WTC11 (cell line): ENCODE results near the gene TRIM40. TPM values are rescaled to one million over a fixed set of nuclear protein-coding genes. Genes with fewer than 3 reads are reported as not detected.

ENCODE experiments used
- ATAC-seq: fragments of 200-7000 bp; cut with Tn5 transposase; 2 replicates; pipeline ENCODE4 v1.10.0; 2021; ENCODE audit warnings: mild to moderate bottlenecking, moderate library complexity
- CTCF ChIA-PET: fragments of 300-600 bp; sonication (Branson Sonifier 250); formaldehyde crosslinking; loops from one replicate; lab custom pipeline; 2021; ENCODE audit warnings: antibody characterized with exemption; lab: Charles Lee
- POLR2A ChIA-PET: fragments of 350-600 bp; sonication (Branson Sonifier 250); formaldehyde crosslinking; loops from one replicate; lab custom pipeline; 2021; ENCODE audit warnings: antibody characterized with exemption; lab: Charles Lee
- DNase-seq: peaks from one replicate; pipeline ENCODE4 v3.0.0; 2021; ENCODE audit warnings: low spot score
- H3K27ac Mint-ChIP-seq: 2 replicates; pipeline ENCODE4 v1.8.0; 2021; ENCODE audit warnings: mixed read lengths
- H3K27me3 Mint-ChIP-seq: 2 replicates; pipeline ENCODE4 v1.8.0; 2021; ENCODE audit warnings: low read depth, mild to moderate bottlenecking, moderate library complexity, mixed read lengths
- H3K36me3 Mint-ChIP-seq: 2 replicates; pipeline ENCODE4 v1.8.0; 2021; ENCODE audit warnings: mixed read lengths
- H3K4me1 Mint-ChIP-seq: 2 replicates; pipeline ENCODE4 v1.8.0; 2022; ENCODE audit warnings: mixed read lengths
- H3K4me3 Mint-ChIP-seq: 2 replicates; pipeline ENCODE4 v1.8.0; 2021; ENCODE audit warnings: mild to moderate bottlenecking, moderate library complexity, mixed read lengths
- H3K9me3 Mint-ChIP-seq: 2 replicates; pipeline ENCODE4 v1.8.0; 2021; ENCODE audit warnings: mixed read lengths
- ATF1 ChIP-seq: sonication (generic); formaldehyde crosslinking; IDR thresholded peaks from 2 replicates; pipeline ENCODE4 v1.8.1; 2023; ENCODE audit warnings: mild to moderate bottlenecking, moderate library complexity, missing genetic modification reagents
- ERG ChIP-seq: fragments of 250-450 bp; sonication (Bioruptor Pico); IDR thresholded peaks from 2 replicates; pipeline ENCODE4 v1.8.0; 2021; ENCODE audit warnings: mild to moderate bottlenecking
- ETV6 ChIP-seq: sonication (generic); formaldehyde crosslinking; IDR thresholded peaks from 2 replicates; pipeline ENCODE4 v1.8.1; 2022; ENCODE audit warnings: mild to moderate bottlenecking, missing genetic modification reagents
- FOXK1 ChIP-seq: sonication (generic); formaldehyde crosslinking; IDR thresholded peaks from 2 replicates; pipeline ENCODE4 v1.8.0; 2022; ENCODE audit warnings: mild to moderate bottlenecking, moderate library complexity, missing genetic modification reagents
- GABPB1 ChIP-seq: sonication (generic); formaldehyde crosslinking; IDR thresholded peaks from 2 replicates; pipeline ENCODE4 v1.8.1; 2023; ENCODE audit warnings: mild to moderate bottlenecking, missing genetic modification reagents
- MAX ChIP-seq: sonication (generic); formaldehyde crosslinking; IDR thresholded peaks from 2 replicates; pipeline ENCODE4 v1.8.0; 2022; ENCODE audit warnings: mild to moderate bottlenecking, missing genetic modification reagents
- MXD4 ChIP-seq: fragments of 250-450 bp; sonication (Bioruptor Pico); IDR thresholded peaks from 2 replicates; pipeline ENCODE4 v1.8.0; 2021; ENCODE audit warnings: mild to moderate bottlenecking, moderate library complexity, borderline replicate concordance
- MYBL2 ChIP-seq: sonication (generic); formaldehyde crosslinking; IDR thresholded peaks from 2 replicates; pipeline ENCODE4 v1.8.1; 2023; ENCODE audit warnings: mild to moderate bottlenecking, moderate library complexity, missing genetic modification reagents
- NFE2L1 ChIP-seq: sonication (generic); formaldehyde crosslinking; IDR thresholded peaks from 2 replicates; pipeline ENCODE4 v1.8.1; 2023; ENCODE audit warnings: missing genetic modification reagents
- OVOL2 ChIP-seq: fragments of 250-450 bp; sonication (Bioruptor Pico); IDR thresholded peaks from 2 replicates; pipeline ENCODE4 v1.9.0; 2021; ENCODE audit warnings: mild to moderate bottlenecking, borderline replicate concordance
- PRDM15 ChIP-seq: sonication (generic); formaldehyde crosslinking; IDR thresholded peaks from 2 replicates; pipeline ENCODE4 v1.8.0; 2022; ENCODE audit warnings: missing genetic modification reagents
- PRRX2 ChIP-seq: fragments of 250-450 bp; sonication (Bioruptor Pico); IDR thresholded peaks from 2 replicates; pipeline ENCODE4 v1.8.0; 2021; ENCODE audit warnings: mild to moderate bottlenecking
- ZNF219 ChIP-seq: sonication (generic); formaldehyde crosslinking; IDR thresholded peaks from 2 replicates; pipeline ENCODE4 v1.8.0; 2023; ENCODE audit warnings: missing genetic modification reagents, mild to moderate bottlenecking, borderline replicate concordance
- ZNF423 ChIP-seq: fragments of 250-450 bp; sonication (Bioruptor Pico); IDR thresholded peaks from 2 replicates; pipeline ENCODE4 v2.1.2; 2022; ENCODE audit warnings: mild to moderate bottlenecking, moderate library complexity
- total RNA-seq: library from RNA; stranded (reverse); gene quantifications from 3 replicates; pipeline ENCODE4 v1.2.3, GENCODE V29; 2021

TRIM40 gene
- total RNA-seq, 1 experiment from 2014 or later: not detected

GRCh38 chr6:30091577-30092381 is 44.2 kb upstream of the TRIM40 start (continued):
- TF ChIP-seq PRDM15 (CRISPR knock-in tag) (no peak), NFE2L1 (CRISPR knock-in tag) (no peak), MXD4 (CRISPR knock-in tag) (no peak), ETV6 (no peak), FOXK1 (CRISPR knock-in tag) (no peak), OVOL2 (CRISPR knock-in tag) (no peak), MYBL2 (no peak)
- TF ChIP-seq, all 79 proteins: peak for 0

GRCh38 chr6:30092852-30093543 is 42.9 kb upstream of the TRIM40 start:
- no peak for DNase-seq
- Mint-ChIP-seq H3K4me1 (peaks cover 8% of the 10 kb centered on the region), H3K9me3 (no peaks in the 10 kb centered on the region), H3K4me3 (no peak overlapping the region), H3K27me3 (peaks cover 48% of the 10 kb centered on the region), H3K27ac (no peak overlapping the region), H3K36me3 (no peaks in the 10 kb centered on the region)
- TF ChIP-seq PRDM15 (CRISPR knock-in tag) (no peak), MAX (CRISPR knock-in tag) (no peak), GABPB1 (CRISPR knock-in tag) (no peak), ERG (CRISPR knock-in tag) (no peak), ZNF219 (CRISPR knock-in tag) (no peak), PRRX2 (CRISPR knock-in tag) (no peak), ZNF423 (CRISPR knock-in tag) (no peak), ATF1 (CRISPR knock-in tag) (no peak)
- CTCF ChIA-PET: interaction anchor here (0.7 to 2.8 kb wide), 3 partner anchors 9 to 258 kb away, joined by 3 to 12 read pairs (median 6); no protein-coding TSS in a partner anchor
- POLR2A ChIA-PET: no interaction called here
- peak; percentile 67 for ATAC-seq
